GM19328 (cell line): ENCODE data around the gene MAP7.
"Not testable (repeated sequence)": the region's sequence is repeated elsewhere in the genome, so short reads cannot be mapped to it uniquely, and the experiment has no call there.

ENCODE experiments used
- ATAC-seq: cut with Tn5 transposase; IDR thresholded peaks from one replicate; pipeline ENCODE4 v1.9.1; 2021; ENCODE audit warnings: mild to moderate bottlenecking, moderate library complexity; ENCODE audit not compliant: unreplicated experiment

The MAP7 gene

GRCh38 chr6:136474241-136474640 lies 76.0 kb downstream of the MAP7 start:
- ATAC-seq: no peak

DNA sequence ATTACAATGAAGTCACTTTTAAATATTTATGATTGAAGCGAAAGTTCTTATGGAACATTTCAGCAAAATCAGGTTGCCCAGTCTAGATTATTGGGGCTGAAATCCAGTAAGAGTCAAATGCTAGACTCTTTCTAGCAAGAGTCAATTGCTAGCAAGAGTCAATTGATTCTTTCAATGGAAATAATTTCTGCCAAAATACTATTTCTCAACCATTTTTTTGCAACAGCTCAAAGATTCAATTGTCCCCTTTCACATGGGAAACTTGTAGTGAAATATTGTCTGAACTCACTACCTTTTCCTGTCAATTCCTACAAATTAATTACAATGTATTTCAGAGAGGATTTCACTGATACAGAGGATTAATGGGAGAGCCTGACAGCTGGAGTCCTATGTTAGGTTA lies 78.3 kb downstream of the MAP7 start:
- ATAC-seq: no peak

DNA sequence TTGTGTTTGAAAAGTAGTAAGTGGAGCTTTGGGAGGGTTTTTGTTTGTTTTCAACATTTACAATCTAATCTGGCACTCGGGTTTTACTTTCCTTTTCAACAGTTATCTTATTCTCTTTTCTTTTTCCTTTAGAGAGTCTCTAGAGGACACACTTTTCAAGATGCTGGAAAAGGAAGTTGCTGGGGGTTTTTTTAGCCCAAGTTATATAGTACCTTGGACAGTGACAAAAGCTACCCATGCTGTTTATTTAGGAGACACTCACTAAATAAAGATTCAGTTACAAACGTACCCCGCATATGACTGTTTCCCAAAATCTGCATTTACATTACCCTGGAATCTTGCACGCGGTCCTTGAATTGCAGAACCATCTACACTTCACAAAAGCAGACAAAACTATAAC lies 78.8 kb downstream of the MAP7 start:
- ATAC-seq: no peak

- no peak for ATAC-seq
These were observed 80.2 kb downstream of the MAP7 start for GRCh38 chr6:136470044-136470443.

GRCh38 chr6:136469154-136469553 lies 81.1 kb downstream of the MAP7 start:
- ATAC-seq: no peak

DNA sequence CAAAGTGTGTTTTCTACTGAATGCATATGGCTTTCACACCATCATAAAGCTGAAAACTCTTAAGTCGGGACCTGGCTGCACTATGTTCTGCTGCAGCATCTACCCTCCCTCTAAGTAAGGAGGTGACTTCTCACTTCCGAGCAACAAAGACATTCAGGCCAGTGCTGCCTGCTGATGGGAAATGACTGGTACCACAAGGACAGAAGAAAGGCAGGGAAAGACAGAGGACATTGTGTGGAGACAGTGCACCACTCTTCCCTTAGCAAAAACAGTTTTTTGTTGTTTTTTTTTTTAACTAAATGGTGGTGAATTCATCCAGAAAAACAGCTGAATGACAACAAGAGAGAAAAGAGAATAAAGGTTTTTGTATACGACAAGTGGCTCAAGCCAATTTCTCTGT lies 81.5 kb downstream of the MAP7 start:
- no peak for ATAC-seq

GRCh38 chr6:136467186-136467585 lies 83.0 kb downstream of the MAP7 start:
- no peak for ATAC-seq

GRCh38 chr6:136466777-136467176 lies 83.4 kb downstream of the MAP7 start:
- no peak for ATAC-seq

- no peak for ATAC-seq
These were observed 84.4 kb downstream of the MAP7 start for GRCh38 chr6:136465766-136466303.

GRCh38 chr6:136464874-136465273 lies 85.3 kb downstream of the MAP7 start:
- no peak for ATAC-seq

- no peak for ATAC-seq
These were observed 86.1 kb downstream of the MAP7 start for GRCh38 chr6:136464148-136464547.

GRCh38 chr6:136463743-136464142 lies 86.5 kb downstream of the MAP7 start:
- ATAC-seq: no peak

- no peak for ATAC-seq
These were observed 103.5 kb downstream of the MAP7 start for GRCh38 chr6:136446579-136447187.

DNA sequence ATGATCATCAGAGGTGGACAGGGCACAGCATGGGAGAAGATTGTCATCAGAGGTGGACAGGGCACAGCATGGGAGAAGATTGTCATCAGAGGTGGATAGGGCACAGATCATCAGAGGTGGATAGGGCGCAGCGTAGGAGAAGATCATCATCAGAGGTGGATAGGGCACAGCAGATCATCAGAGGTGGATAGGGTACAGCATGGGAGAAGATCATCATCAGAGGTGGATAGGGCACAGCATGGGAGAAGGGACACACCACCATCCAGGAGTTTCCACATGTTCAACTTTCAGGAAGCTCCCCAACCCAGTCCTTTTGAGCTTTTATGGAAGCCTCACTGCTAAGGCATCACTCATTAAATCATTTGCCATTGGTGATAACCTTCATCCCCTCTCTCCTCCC lies 104.1 kb downstream of the MAP7 start:
- ATAC-seq: no peak

DNA sequence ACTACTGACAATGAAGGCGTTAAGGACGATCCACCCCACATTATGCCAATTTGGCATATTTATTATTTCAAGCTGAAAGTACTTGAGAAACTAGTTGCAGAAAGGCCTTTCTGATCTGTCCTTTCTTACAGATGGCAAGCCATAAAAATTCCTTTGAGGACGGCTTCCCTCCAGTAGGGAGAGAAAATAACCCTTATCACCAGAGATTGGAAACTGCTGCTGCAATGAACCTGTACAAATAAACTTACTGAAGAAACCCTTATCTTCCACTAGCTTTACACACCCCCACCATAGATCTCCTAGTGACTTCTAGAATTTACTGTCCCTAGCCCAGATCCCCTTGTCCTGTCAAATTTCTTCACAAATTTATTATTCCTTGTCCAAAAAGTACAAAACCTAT lies 105.2 kb downstream of the MAP7 start:
- no peak for ATAC-seq

DNA sequence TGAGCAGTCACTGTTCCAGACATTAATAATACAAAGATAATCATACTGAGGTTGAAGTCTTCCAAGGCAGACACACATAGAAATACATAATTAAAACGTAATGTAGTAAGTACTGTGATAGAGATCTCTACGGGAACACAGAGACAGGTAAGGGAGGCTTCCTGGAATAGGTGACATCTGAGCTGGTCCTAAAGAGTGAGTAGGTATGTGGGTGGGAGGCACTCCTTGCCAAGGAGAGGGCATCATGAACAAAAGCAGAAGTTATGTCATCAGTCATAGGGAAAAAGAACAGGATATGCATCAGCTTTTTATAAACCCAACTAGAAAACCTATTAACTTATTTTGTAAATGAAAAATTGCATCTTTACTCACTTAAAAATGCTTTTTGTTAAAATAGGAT lies 110.0 kb downstream of the MAP7 start:
- ATAC-seq: no peak

GRCh38 chr6:136439514-136440190 lies 110.6 kb downstream of the MAP7 start:
- no peak for ATAC-seq

- ATAC-seq: no peak
These were observed 111.8 kb downstream of the MAP7 start for GRCh38 chr6:136438441-136438840.

DNA sequence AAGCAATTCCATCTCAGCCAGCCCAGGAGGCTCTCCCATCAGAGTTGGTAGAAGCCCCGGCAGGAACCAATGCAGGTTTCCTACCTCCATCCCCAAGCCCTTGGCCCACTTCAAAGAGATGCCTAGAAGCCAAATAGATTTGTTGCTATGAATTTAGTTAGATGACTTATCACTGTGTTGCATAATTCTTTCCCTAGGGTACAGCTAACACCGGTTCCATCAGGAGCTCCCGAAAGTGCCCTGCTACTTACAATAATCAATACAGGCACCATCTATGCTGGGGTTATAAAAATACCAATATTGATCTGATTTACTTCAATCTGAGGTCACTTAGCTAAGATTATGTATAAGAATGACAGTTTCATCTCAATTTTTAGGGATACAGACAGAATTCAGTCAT lies 113.0 kb downstream of the MAP7 start:
- no peak for ATAC-seq

DNA sequence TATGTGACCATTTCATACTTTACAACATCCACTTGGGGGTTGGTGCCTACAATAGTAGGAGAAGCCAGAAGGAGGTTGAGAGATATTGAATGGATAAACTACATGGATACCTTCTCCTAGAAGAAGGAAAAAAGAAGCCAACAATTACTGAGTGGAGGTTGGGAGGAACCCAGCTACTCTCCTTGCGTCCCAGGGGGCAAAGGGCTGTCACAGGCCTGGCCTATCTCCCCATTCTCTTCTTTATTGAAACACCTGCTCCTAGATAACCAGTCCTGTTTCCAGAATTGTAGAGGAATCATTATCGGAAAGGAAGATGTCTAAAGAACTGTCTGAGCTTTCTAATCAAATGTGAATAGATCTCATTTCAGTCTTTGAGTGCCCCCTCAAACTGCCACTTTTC lies 115.1 kb downstream of the MAP7 start:
- ATAC-seq: no peak

DNA sequence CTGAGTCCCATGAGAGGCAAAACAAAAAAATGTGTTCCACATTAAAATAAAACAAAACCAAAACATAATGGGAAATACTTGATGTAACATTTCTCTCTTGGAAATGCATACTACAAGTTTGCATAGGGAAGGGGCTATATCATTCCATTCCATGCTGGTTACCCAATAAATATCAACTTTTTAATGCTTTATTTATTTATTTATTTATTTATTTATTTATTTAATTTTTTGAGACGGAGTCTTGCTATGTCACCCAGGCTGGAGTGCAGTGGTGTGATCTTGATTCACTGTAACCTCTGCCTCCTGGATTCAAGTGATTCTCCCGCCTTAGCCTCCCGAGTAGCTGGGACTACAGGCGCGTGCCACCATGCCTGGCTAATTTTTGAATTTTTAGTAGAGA lies 118.9 kb downstream of the MAP7 start:
- not testable (repeated sequence) for ATAC-seq

- no peak for ATAC-seq
These were observed 120.8 kb downstream of the MAP7 start for GRCh38 chr6:136429264-136430065.
